OCI-LY1 (cell line): ENCODE data around the gene CHAD.
"Not testable (repeated sequence)": the region's sequence is repeated elsewhere in the genome, so short reads cannot be mapped to it uniquely, and the experiment has no call there.

Source experiments
- H2AFZ ChIP-seq: fragments of 200-600 bp; sonication (generic), shearing (Covaris generic); 2 replicates; pipeline ENCODE4 v1.6.0; 2014; ENCODE audit warnings: antibody characterized with exemption, mild to moderate bottlenecking, low read length
- H3F3A ChIP-seq: fragments of 200-600 bp; sonication (generic), shearing (Covaris generic); 2 replicates; pipeline ENCODE4 v1.6.0; 2014; ENCODE audit warnings: mild to moderate bottlenecking, antibody characterized with exemption, low read length, moderate library complexity; ENCODE audit not compliant: insufficient read depth
- H3K27ac ChIP-seq: fragments of 200-600 bp; sonication (generic); 2 replicates; pipeline ENCODE4 v1.5.1; 2014; ENCODE audit warnings: low read length, mixed run types, mild to moderate bottlenecking, low read depth; ENCODE audit not compliant: poor library complexity, severe bottlenecking
- H3K27me3 ChIP-seq: fragments of 200-600 bp; sonication (generic); 2 replicates; pipeline ENCODE4 v1.6.0; 2014; ENCODE audit warnings: antibody characterized with exemption, mild to moderate bottlenecking, low read length, moderate library complexity; ENCODE audit not compliant: insufficient read depth
- H3K36me3 ChIP-seq: fragments of 200-600 bp; sonication (generic); 2 replicates; pipeline ENCODE4 v1.6.1; 2014; ENCODE audit warnings: mild to moderate bottlenecking, antibody characterized with exemption, low read length, moderate library complexity, mixed read lengths; ENCODE audit not compliant: insufficient read depth
- H3K4me1 ChIP-seq: fragments of 200-600 bp; sonication (generic); 2 replicates; pipeline ENCODE4 v1.5.1; 2014; ENCODE audit warnings: mild to moderate bottlenecking, low read length, moderate library complexity; ENCODE audit not compliant: insufficient read depth, severe bottlenecking
- H3K4me2 ChIP-seq: fragments of 200-600 bp; sonication (generic), shearing (Covaris generic); 2 replicates; pipeline ENCODE4 v1.6.1; 2014; ENCODE audit warnings: low read length
- H3K4me3 ChIP-seq: fragments of 200-600 bp; sonication (generic); 2 replicates; pipeline ENCODE4 v1.5.1; 2014; ENCODE audit warnings: low read length, low read depth, mild to moderate bottlenecking, mixed read lengths; ENCODE audit not compliant: poor library complexity, severe bottlenecking
- H3K79me2 ChIP-seq: fragments of 200-600 bp; shearing (Covaris generic); 2 replicates; pipeline ENCODE4 v1.6.1; 2016; ENCODE audit warnings: mixed run types, low read length, mixed read lengths; ENCODE audit not compliant: insufficient read depth
- H3K9ac ChIP-seq: fragments of 200-600 bp; sonication (generic), shearing (Covaris generic); 2 replicates; pipeline ENCODE4 v1.6.1; 2014; ENCODE audit warnings: mild to moderate bottlenecking, low read length, mixed read lengths
- H3K9me2 ChIP-seq: fragments of 200-600 bp; sonication (generic), shearing (Covaris generic); 2 replicates; pipeline ENCODE4 v1.6.1; 2014; ENCODE audit warnings: low read depth, mild to moderate bottlenecking, low read length, mixed read lengths
- H3K9me3 ChIP-seq: fragments of 200-600 bp; shearing (Covaris generic); 2 replicates; pipeline ENCODE4 v1.6.1; 2014; ENCODE audit warnings: low read length, mixed read lengths
- H4K20me1 ChIP-seq: fragments of 200-600 bp; sonication (generic), shearing (Covaris generic); 2 replicates; pipeline ENCODE4 v1.6.0; 2016; ENCODE audit warnings: mild to moderate bottlenecking, low read length; ENCODE audit not compliant: insufficient read depth
- EZH2 ChIP-seq: fragments of 200-600 bp; sonication (generic), shearing (Covaris generic); IDR thresholded peaks from 2 replicates; pipeline ENCODE4 v1.8.0; 2017; ENCODE audit warnings: borderline replicate concordance, mixed run types, mild to moderate bottlenecking, antibody characterized with exemption, low read length, moderate library complexity, mixed read lengths
- TF ChIP-seq, protein P1 (sequence below): fragments of 200-600 bp; sonication (generic), shearing (Covaris generic); IDR thresholded peaks from 2 replicates; pipeline ENCODE4 v1.5.1; 2017; ENCODE audit warnings: mild to moderate bottlenecking, antibody characterized with exemption, low read length, moderate library complexity, mixed read lengths

The CHAD gene

DNA sequence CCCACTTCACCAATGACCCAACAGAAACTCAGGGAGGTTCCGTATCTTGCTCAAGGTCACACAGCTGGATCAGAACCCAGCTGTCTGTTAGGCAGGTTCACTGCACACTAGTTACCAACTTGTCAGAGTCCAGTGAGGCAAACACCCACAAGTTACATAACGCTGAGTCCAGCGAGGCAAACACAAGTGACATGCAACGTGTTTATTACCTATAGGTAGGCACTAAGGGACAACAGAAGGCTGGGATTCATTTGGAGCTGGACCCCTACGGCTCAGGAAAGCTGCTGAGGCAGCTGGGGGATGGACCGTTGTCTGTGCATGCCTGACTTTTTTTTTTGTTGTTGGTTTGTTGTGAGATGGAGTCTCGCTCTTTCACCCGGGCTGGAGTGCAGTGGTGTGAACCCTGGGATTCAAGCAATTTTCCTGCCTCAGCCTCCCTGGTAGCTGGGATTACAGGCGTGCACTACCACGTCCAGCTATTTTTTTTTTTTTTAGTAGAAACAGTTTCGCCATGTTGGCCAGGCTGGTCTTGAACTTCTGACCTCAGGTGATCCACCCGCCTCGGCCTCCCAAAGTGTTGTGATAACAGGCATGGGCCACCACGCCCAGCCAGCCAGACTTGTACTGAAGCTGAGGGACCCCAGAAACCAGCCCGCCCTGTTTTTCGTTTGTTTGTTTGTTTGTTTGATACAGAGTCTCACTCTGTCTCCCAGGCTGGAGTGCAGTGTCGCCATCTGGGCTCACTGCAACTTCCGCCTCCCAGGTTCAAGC lies 8.1 kb upstream of the CHAD start:
- Histone ChIP-seq H3K4me2 (no peak overlapping the region), H2AFZ (no peak overlapping the region), H3K4me1 (peaks cover 11% of the 10 kb centered on the region), H3K9me2 (no peaks in the 10 kb centered on the region), H3K27ac (no peak overlapping the region), H3F3A (no peaks in the 10 kb centered on the region), H3K27me3 (no peaks in the 10 kb centered on the region), H3K9me3 (no peaks in the 10 kb centered on the region), H3K9ac (no peak overlapping the region), H3K79me2 (no peaks in the 10 kb centered on the region), H3K4me3 (no peak overlapping the region), H4K20me1 (no peaks in the 10 kb centered on the region), H3K36me3 (no peaks in the 10 kb centered on the region)
- TF ChIP-seq, protein P1, sequence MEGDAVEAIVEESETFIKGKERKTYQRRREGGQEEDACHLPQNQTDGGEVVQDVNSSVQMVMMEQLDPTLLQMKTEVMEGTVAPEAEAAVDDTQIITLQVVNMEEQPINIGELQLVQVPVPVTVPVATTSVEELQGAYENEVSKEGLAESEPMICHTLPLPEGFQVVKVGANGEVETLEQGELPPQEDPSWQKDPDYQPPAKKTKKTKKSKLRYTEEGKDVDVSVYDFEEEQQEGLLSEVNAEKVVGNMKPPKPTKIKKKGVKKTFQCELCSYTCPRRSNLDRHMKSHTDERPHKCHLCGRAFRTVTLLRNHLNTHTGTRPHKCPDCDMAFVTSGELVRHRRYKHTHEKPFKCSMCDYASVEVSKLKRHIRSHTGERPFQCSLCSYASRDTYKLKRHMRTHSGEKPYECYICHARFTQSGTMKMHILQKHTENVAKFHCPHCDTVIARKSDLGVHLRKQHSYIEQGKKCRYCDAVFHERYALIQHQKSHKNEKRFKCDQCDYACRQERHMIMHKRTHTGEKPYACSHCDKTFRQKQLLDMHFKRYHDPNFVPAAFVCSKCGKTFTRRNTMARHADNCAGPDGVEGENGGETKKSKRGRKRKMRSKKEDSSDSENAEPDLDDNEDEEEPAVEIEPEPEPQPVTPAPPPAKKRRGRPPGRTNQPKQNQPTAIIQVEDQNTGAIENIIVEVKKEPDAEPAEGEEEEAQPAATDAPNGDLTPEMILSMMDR, result no peak
- no peak for TF ChIP-seq EZH2

DNA sequence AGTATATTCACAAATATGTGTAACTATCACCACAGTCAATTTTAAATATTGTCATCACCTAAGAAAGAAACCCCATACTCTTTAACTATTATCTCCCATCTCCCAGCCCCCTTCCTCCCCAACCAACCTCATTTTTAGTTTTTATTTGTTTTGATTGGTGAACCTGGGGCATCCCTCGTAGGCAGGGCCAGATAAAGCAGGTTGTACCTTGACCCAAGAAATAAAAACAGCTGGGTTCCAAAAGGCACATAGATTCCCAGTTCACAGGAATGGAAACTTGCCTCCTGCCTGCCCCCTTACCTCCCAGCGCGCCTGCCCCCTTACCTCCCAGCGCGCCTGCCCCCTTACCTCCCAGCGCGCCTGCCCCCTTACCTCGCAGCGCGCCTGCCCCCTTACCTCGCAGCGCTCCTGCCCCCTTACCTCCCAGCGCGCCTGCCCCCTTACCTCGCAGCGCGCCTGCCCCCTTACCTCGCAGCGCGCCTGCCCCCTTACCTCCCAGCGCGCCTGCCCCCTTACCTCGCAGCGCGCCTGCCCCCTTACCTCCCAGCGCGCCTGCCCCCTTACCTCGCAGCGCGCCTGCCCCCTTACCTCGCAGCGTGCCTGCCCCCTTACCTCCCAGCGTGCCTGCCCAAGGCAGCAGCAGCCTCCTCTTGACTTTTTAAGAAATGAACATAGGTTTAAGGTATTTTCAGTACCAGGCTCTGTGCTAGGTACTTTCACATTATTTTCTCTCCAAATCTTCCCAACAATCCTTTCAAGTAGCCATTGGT lies 7.3 kb upstream of the CHAD start:
- not testable (repeated sequence) for H3K27ac ChIP-seq, H3K9me3 ChIP-seq, H3K79me2 ChIP-seq, H3K4me3 ChIP-seq, H4K20me1 ChIP-seq, H2AFZ ChIP-seq, H3F3A ChIP-seq, H3K4me2 ChIP-seq, H3K9ac ChIP-seq, H3K9me2 ChIP-seq, H3K36me3 ChIP-seq, H3K27me3 ChIP-seq
- H3K4me1 ChIP-seq, result peaks cover 11% of the 10 kb centered on the region

DNA sequence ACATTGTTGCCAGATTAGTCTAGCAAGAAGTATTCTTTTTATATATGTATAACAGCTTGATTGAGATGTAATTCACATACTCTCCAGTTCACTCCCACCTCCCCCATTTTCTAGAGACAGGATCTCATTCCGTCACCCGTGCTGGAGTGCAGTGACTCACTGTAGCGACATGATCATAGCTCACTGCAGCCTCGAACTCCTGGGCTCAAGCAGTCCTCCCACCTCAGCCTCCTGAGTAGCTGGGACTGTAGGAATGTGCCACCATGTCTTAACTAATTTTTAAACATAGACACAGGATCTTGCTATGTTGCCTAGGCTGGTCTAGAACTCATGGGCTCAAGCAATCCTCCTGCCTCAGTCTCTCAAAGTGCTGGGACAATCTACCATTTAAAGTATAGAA lies 6.7 kb upstream of the CHAD start:
- no peak overlapping the region for H3K27ac ChIP-seq
- no peaks in the 10 kb centered on the region for H3K9me2 ChIP-seq
- no peaks in the 10 kb centered on the region for H4K20me1 ChIP-seq
- no peaks in the 10 kb centered on the region for H3K36me3 ChIP-seq
- TF ChIP-seq, protein P1, result no peak
- no peak for TF ChIP-seq EZH2
- H3K4me2 ChIP-seq, result no peak overlapping the region
- H3K27me3 ChIP-seq, result no peaks in the 10 kb centered on the region
- H2AFZ ChIP-seq, result no peak overlapping the region
- no peak overlapping the region for H3K9ac ChIP-seq
- H3K4me1 ChIP-seq, result peaks cover 11% of the 10 kb centered on the region
- no peaks in the 10 kb centered on the region for H3K9me3 ChIP-seq
- H3F3A ChIP-seq, result no peaks in the 10 kb centered on the region
- H3K4me3 ChIP-seq, result no peak overlapping the region
- H3K79me2 ChIP-seq, result no peaks in the 10 kb centered on the region
